HEK293 (cell line): ENCODE results near the gene PHACTR1.

Experiments
- CTCF ChIA-PET: fragments of 350-600 bp; formaldehyde crosslinking; extraction: SDS; loops from one replicate; lab custom pipeline; 2021; ENCODE audit warnings: antibody characterized with exemption; lab: Yijun Ruan, JAX
- POLR2A ChIA-PET: fragments of 300-600 bp; formaldehyde crosslinking; extraction: SDS; loops from one replicate; lab custom pipeline; 2020; ENCODE audit warnings: antibody characterized with exemption, inconsistent platforms; lab: Yijun Ruan, JAX
- H3K27ac ChIP-seq: fragments of 200-500 bp; sonication (Bioruptor generic); 2 replicates; pipeline ENCODE4 v1.5.1; 2014; ENCODE audit warnings: low read depth, low read length, control low read depth, inconsistent platforms; ENCODE audit errors: extremely low read depth
- H3K36me3 ChIP-seq, 2 experiments: fragments of 200-500 bp in 1 of 2; sonication (Bioruptor generic) in 1 of 2; 1 replicate in 1 of 2; 2 replicates in 1 of 2; pipeline ENCODE4 v1.5.1; 2014 to 2017; ENCODE audit warnings: inconsistent platforms in 2 of 2, low read length in 2 of 2; ENCODE audit not compliant: control insufficient read depth in 2 of 2, insufficient read depth in 1 of 2
- H3K4me1 ChIP-seq: fragments of 200-500 bp; sonication (Bioruptor generic); 2 replicates; pipeline ENCODE4 v1.5.1; 2014; ENCODE audit warnings: mild to moderate bottlenecking, low read length, inconsistent platforms; ENCODE audit not compliant: control insufficient read depth, insufficient read depth
- H3K4me3 ChIP-seq: 2 replicates; pipeline ENCODE4 v1.5.1; 2011; ENCODE audit warnings: low read depth, mild to moderate bottlenecking, control low read depth, low read length, moderate library complexity
- H3K9me3 ChIP-seq: fragments of 200-500 bp; sonication (Bioruptor generic); 2 replicates; pipeline ENCODE4 v1.5.1; 2014; ENCODE audit warnings: low read depth, low read length, inconsistent platforms; ENCODE audit not compliant: control insufficient read depth, insufficient read depth
- BCL11A ChIP-seq: fragments of 450-650 bp; formaldehyde crosslinking; IDR thresholded peaks from 2 replicates; pipeline ENCODE4 v1.5.1; 2016; ENCODE audit warnings: low read depth, missing biosample characterization, missing genetic modification characterization
- GFI1B ChIP-seq: fragments of 450-650 bp; formaldehyde crosslinking; IDR thresholded peaks from 2 replicates; pipeline ENCODE4 v1.5.1; 2016; ENCODE audit warnings: missing biosample characterization, missing genetic modification characterization
- HOXA7 ChIP-seq: sonication (generic); formaldehyde crosslinking; IDR thresholded peaks from 2 replicates; pipeline ENCODE4 v1.8.1; 2022; ENCODE audit warnings: missing genetic modification reagents, borderline replicate concordance
- HOXD13 ChIP-seq: sonication (generic); formaldehyde crosslinking; IDR thresholded peaks from 2 replicates; pipeline ENCODE4 v1.8.0; 2022; ENCODE audit warnings: missing genetic modification reagents, borderline replicate concordance
- KLF1 ChIP-seq: fragments of 450-650 bp; formaldehyde crosslinking; IDR thresholded peaks from 2 replicates; pipeline ENCODE4 v1.5.1; 2016; ENCODE audit warnings: missing biosample characterization, missing genetic modification characterization
- KLF16 ChIP-seq: fragments of 450-650 bp; formaldehyde crosslinking; IDR thresholded peaks from 2 replicates; pipeline ENCODE4 v1.5.1; 2017; ENCODE audit warnings: missing biosample characterization, missing genetic modification characterization
- MZF1 ChIP-seq: fragments of 450-650 bp; formaldehyde crosslinking; IDR thresholded peaks from 2 replicates; pipeline ENCODE4 v1.5.1; 2017; ENCODE audit warnings: missing biosample characterization, missing genetic modification characterization, borderline replicate concordance
- REPIN1 ChIP-seq: fragments of 450-650 bp; formaldehyde crosslinking; IDR thresholded peaks from 2 replicates; pipeline ENCODE4 v1.5.1; 2017; ENCODE audit warnings: missing biosample characterization, missing genetic modification characterization, low read depth
- SCRT1 ChIP-seq: fragments of 450-650 bp; formaldehyde crosslinking; IDR thresholded peaks from 2 replicates; pipeline ENCODE4 v1.5.1; 2016; ENCODE audit warnings: missing biosample characterization, missing genetic modification characterization, borderline replicate concordance
- ZBTB17 ChIP-seq: fragments of 450-650 bp; formaldehyde crosslinking; IDR thresholded peaks from 2 replicates; pipeline ENCODE4 v1.5.1; 2016; ENCODE audit warnings: missing biosample characterization, missing genetic modification characterization
- ZFP37 ChIP-seq: fragments of 450-650 bp; formaldehyde crosslinking; IDR thresholded peaks from 2 replicates; pipeline ENCODE4 v1.5.1; 2016; ENCODE audit warnings: missing biosample characterization, missing genetic modification characterization
- ZNF114 ChIP-seq: fragments of 450-650 bp; formaldehyde crosslinking; IDR thresholded peaks from 2 replicates; pipeline ENCODE4 v1.5.0; 2017; ENCODE audit warnings: missing biosample characterization, missing genetic modification characterization
- ZNF132 ChIP-seq: fragments of 450-650 bp; formaldehyde crosslinking; IDR thresholded peaks from 2 replicates; pipeline ENCODE4 v1.5.1; 2017; ENCODE audit warnings: missing biosample characterization, missing genetic modification characterization, borderline replicate concordance
- ZNF2 ChIP-seq: fragments of 450-650 bp; formaldehyde crosslinking; IDR thresholded peaks from 2 replicates; pipeline ENCODE4 v1.5.1; 2016; ENCODE audit warnings: missing biosample characterization, missing genetic modification characterization
- ZNF24 ChIP-seq: fragments of 450-650 bp; formaldehyde crosslinking; IDR thresholded peaks from 2 replicates; pipeline ENCODE4 v1.5.1; 2016; ENCODE audit warnings: missing biosample characterization, missing genetic modification characterization
- ZNF26 ChIP-seq: fragments of 450-650 bp; formaldehyde crosslinking; IDR thresholded peaks from 2 replicates; pipeline ENCODE4 v1.5.1; 2016; ENCODE audit warnings: missing biosample characterization, missing genetic modification characterization
- ZNF266 ChIP-seq: fragments of 450-650 bp; formaldehyde crosslinking; IDR thresholded peaks from 2 replicates; pipeline ENCODE4 v1.5.1; 2016; ENCODE audit warnings: missing biosample characterization, missing genetic modification characterization, low read depth
- ZNF280C ChIP-seq: fragments of 450-650 bp; formaldehyde crosslinking; IDR thresholded peaks from 2 replicates; pipeline ENCODE4 v1.5.1; 2016; ENCODE audit warnings: missing biosample characterization, missing genetic modification characterization
- ZNF394 ChIP-seq: fragments of 450-650 bp; formaldehyde crosslinking; IDR thresholded peaks from 2 replicates; pipeline ENCODE4 v1.5.1; 2016; ENCODE audit warnings: missing biosample characterization, missing genetic modification characterization, mild to moderate bottlenecking, moderate library complexity, borderline replicate concordance
- ZNF433 ChIP-seq: fragments of 450-650 bp; formaldehyde crosslinking; IDR thresholded peaks from 2 replicates; pipeline ENCODE4 v1.5.1; 2016; ENCODE audit warnings: missing biosample characterization, missing genetic modification characterization, low read depth
- ZNF48 ChIP-seq: fragments of 450-650 bp; formaldehyde crosslinking; IDR thresholded peaks from 2 replicates; pipeline ENCODE4 v1.5.1; 2016; ENCODE audit warnings: missing biosample characterization, missing genetic modification characterization
- ZNF555 ChIP-seq: fragments of 450-650 bp; formaldehyde crosslinking; conservative IDR thresholded peaks from 2 replicates; pipeline ENCODE4 v1.5.1; 2017; ENCODE audit warnings: missing biosample characterization, mild to moderate bottlenecking, missing genetic modification characterization, inconsistent platforms
- ZNF585B ChIP-seq: fragments of 450-650 bp; formaldehyde crosslinking; IDR thresholded peaks from 2 replicates; pipeline ENCODE4 v1.5.1; 2016; ENCODE audit warnings: missing biosample characterization, missing genetic modification characterization
- ZNF600 ChIP-seq: fragments of 450-650 bp; formaldehyde crosslinking; IDR thresholded peaks from 2 replicates; pipeline ENCODE4 v1.5.1; 2016; ENCODE audit warnings: missing biosample characterization, missing genetic modification characterization
- ZNF654 ChIP-seq: fragments of 450-650 bp; formaldehyde crosslinking; IDR thresholded peaks from 2 replicates; pipeline ENCODE4 v1.5.1; 2016; ENCODE audit warnings: low read depth, missing biosample characterization, missing genetic modification characterization
- ZNF785 ChIP-seq: fragments of 450-650 bp; formaldehyde crosslinking; IDR thresholded peaks from 2 replicates; pipeline ENCODE4 v1.5.1; 2016; ENCODE audit warnings: missing biosample characterization, missing genetic modification characterization
- ZSCAN23 ChIP-seq: fragments of 450-650 bp; formaldehyde crosslinking; IDR thresholded peaks from 2 replicates; pipeline ENCODE4 v1.5.1; 2016; ENCODE audit warnings: missing biosample characterization, missing genetic modification characterization

Gene PHACTR1

GRCh38 chr6:13215390-13215789 lies 498.8 kb downstream of the PHACTR1 start:
- CTCF ChIA-PET, result interaction anchor here (0.9 kb wide), 1 partner anchor 359 kb away, joined by 6 read pairs; the partner anchor contains the start of gene SIRT5
- H3K4me3 ChIP-seq, result no peak overlapping the region

GRCh38 chr6:13216236-13217014 lies 499.9 kb downstream of the PHACTR1 start:
- POLR2A ChIA-PET, result no interaction called here
- CTCF ChIA-PET, result interaction anchor here (0.9 kb wide), 1 partner anchor 14 kb away, joined by 3 read pairs; no protein-coding TSS in a partner anchor
- TF ChIP-seq GFI1B (tag by site-specific recombination) (no peak), ZNF600 (tag by site-specific recombination) (no peak)

More at GRCh38 chr6:13215390-13215789, 498.8 kb downstream of the PHACTR1 start:
- Histone ChIP-seq H3K27ac (no peak overlapping the region), H3K9me3 (no peaks in the 10 kb centered on the region), H3K4me1 (peaks cover 3% of the 10 kb centered on the region; the same call in 1 of the 2 replicates), H3K36me3 (no peaks in the 10 kb centered on the region)
- TF ChIP-seq ZNF266 (tag by site-specific recombination) (no peak), HOXD13 (CRISPR knock-in tag) (no peak), BCL11A (no peak), ZNF433 (no peak), ZNF585B (tag by site-specific recombination) (no peak), ZNF555 (no peak), ZNF48 (tag by site-specific recombination) (no peak), ZNF600 (tag by site-specific recombination) (no peak), ZNF280C (tag by site-specific recombination) (no peak), ZNF394 (tag by site-specific recombination) (no peak), KLF1 (tag by site-specific recombination) (no peak), REPIN1 (tag by site-specific recombination) (no peak), ZNF132 (tag by site-specific recombination) (no peak), ZNF114 (tag by site-specific recombination) (no peak), ZNF24 (tag by site-specific recombination) (no peak), KLF16 (tag by site-specific recombination) (no peak)
- POLR2A ChIA-PET, result no interaction called here

GRCh38 chr6:13217206-13217905 lies 500.8 kb downstream of the PHACTR1 start:
- Histone ChIP-seq H3K4me3 (no peak overlapping the region), H3K9me3 (no peaks in the 10 kb centered on the region), H3K27ac (no peak overlapping the region)
- TF ChIP-seq REPIN1 (tag by site-specific recombination) (no peak), SCRT1 (no peak), ZSCAN23 (tag by site-specific recombination) (no peak), MZF1 (no peak), ZNF785 (tag by site-specific recombination) (no peak), ZNF26 (tag by site-specific recombination) (no peak), ZNF654 (no peak), ZNF2 (tag by site-specific recombination) (no peak), HOXA7 (CRISPR knock-in tag) (no peak), ZFP37 (tag by site-specific recombination) (no peak), ZBTB17 (tag by site-specific recombination) (no peak)
- TF ChIP-seq, all 188 proteins: peak for 0
- CTCF ChIA-PET, result interaction anchor here (0.5 to 0.9 kb wide), 4 partner anchors 13 to 759 kb away, joined by 3 to 6 read pairs (median 4); no protein-coding TSS in a partner anchor
- Histone ChIP-seq H3K4me1 (peaks cover 3% of the 10 kb centered on the region; the same call in 1 of the 2 replicates), H3K36me3 (no peaks in the 10 kb centered on the region)
- POLR2A ChIA-PET, result no interaction called here

More at GRCh38 chr6:13216236-13217014, 499.9 kb downstream of the PHACTR1 start:
- peaks cover 3% of the 10 kb centered on the region; the same call in 1 of the 2 replicates for H3K4me1 ChIP-seq
- H3K36me3 ChIP-seq, result no peaks in the 10 kb centered on the region
- H3K27ac ChIP-seq, result no peak overlapping the region
- H3K4me3 ChIP-seq, result no peak overlapping the region
- H3K9me3 ChIP-seq, result no peaks in the 10 kb centered on the region
